ENCODE data around the gene SLC25A13. TPM values are rescaled to one million over a fixed set of nuclear protein-coding genes. Genes with fewer than 3 reads are reported as not detected.

Gene SLC25A13
- total RNA-seq, 3 donors from 2014 or later: 33.1 to 39.0 (median 33.2) TPM

DNA sequence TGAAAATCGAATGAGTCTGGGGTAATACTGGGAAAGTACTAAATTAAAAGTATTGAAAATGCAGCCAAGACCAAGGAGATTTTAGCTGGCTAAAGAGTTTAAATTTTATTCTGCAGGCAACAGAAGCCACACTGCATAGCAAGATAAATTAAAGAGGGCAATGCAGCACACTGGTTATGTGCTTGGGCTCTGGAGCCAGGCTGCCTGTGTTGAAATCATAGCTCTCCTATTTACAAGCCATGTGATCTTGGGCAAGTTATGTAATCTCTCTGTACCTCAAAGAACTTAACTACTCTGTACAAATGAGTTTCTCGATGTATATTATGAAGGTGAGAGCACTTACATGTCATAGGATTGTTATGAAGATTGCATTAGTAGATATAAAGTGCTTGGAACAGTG is 9.9 kb downstream of the SLC25A13 start:
- Histone ChIP-seq H3K9me3 (no peaks in the 10 kb centered on the region), H3K27me3 (no peaks in the 10 kb centered on the region), H3K4me1 (peaks cover 0 to 4% of the 10 kb centered on the region in 2 donors), H3K36me3 (no peaks in the 10 kb centered on the region), H3K27ac (no peak overlapping the region), H3K4me3 (no peak overlapping the region)
- DNase-seq (ENCODE audit: low spot score in 2 of 2): no peak
- intact Hi-C loops (cut with DNase I; ENCODE audit: low total_unique reads): no loop called here
- TF ChIP-seq POLR2AphosphoS5 (IDR thresholded peaks at IDR 0.05): no peak
- TF ChIP-seq POLR2A (IDR thresholded peaks at IDR 0.05): no peak
- TF ChIP-seq, protein P1, sequence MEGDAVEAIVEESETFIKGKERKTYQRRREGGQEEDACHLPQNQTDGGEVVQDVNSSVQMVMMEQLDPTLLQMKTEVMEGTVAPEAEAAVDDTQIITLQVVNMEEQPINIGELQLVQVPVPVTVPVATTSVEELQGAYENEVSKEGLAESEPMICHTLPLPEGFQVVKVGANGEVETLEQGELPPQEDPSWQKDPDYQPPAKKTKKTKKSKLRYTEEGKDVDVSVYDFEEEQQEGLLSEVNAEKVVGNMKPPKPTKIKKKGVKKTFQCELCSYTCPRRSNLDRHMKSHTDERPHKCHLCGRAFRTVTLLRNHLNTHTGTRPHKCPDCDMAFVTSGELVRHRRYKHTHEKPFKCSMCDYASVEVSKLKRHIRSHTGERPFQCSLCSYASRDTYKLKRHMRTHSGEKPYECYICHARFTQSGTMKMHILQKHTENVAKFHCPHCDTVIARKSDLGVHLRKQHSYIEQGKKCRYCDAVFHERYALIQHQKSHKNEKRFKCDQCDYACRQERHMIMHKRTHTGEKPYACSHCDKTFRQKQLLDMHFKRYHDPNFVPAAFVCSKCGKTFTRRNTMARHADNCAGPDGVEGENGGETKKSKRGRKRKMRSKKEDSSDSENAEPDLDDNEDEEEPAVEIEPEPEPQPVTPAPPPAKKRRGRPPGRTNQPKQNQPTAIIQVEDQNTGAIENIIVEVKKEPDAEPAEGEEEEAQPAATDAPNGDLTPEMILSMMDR (IDR thresholded peaks at IDR 0.05): no peak

DNA sequence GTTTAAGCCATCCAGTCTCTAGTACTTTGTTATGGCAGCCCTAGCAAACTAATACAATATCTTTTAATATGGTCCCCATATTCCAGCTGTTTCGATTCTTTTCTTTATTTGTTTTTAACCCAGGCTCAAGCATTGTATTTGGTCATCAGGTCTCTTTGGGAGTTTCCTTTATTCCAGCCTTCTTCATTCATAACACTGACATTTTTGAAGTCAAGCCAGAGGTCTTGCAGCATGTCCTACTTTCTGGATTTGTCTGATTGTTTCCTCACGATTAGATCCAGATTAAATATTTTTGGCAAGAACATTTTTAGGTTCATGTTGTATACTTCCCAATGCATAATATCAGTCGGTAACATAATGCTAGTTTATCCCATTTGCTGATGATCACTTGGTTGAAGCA is 11.8 kb downstream of the SLC25A13 start:
- H3K27ac ChIP-seq: no peak overlapping the region
- peaks cover 0 to 4% of the 10 kb centered on the region in 2 donors for H3K4me1 ChIP-seq
- no peaks in the 10 kb centered on the region for H3K9me3 ChIP-seq
- no peaks in the 10 kb centered on the region for H3K27me3 ChIP-seq
- intact Hi-C loops (cut with DNase I; ENCODE audit: low total_unique reads): no loop called here
- TF ChIP-seq POLR2A (IDR thresholded peaks at IDR 0.05) (no peak), POLR2AphosphoS5 (IDR thresholded peaks at IDR 0.05) (no peak)
- TF ChIP-seq, protein P1 (IDR thresholded peaks at IDR 0.05): no peak
- no peak overlapping the region for H3K4me3 ChIP-seq
- H3K36me3 ChIP-seq: no peaks in the 10 kb centered on the region
- no peak for DNase-seq (ENCODE audit: low spot score in 2 of 2)

DNA sequence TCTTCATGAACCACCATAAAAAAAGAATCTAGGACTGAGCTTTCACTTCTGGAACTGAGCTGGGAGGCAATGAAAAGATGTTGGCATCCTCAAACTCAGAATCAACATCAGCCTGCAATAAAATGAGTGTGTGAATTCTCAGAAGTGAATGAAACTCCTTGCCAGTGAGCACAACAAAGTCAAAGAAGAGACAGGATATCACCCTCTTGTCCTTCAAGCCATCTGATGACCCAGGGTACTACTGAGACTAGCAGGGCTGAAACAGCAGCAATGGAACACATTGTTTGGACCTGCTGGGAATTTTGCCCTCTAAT is 13.0 kb downstream of the SLC25A13 start:
- Histone ChIP-seq H3K4me3 (no peak overlapping the region), H3K4me1 (peaks cover 0 to 2% of the 10 kb centered on the region in 2 donors), H3K9me3 (no peaks in the 10 kb centered on the region), H3K27me3 (no peaks in the 10 kb centered on the region), H3K27ac (no peak overlapping the region), H3K36me3 (no peaks in the 10 kb centered on the region)
- no peak for DNase-seq (ENCODE audit: low spot score in 2 of 2)
- TF ChIP-seq, protein P1 (IDR thresholded peaks at IDR 0.05): no peak
- TF ChIP-seq POLR2A (IDR thresholded peaks at IDR 0.05) (no peak), POLR2AphosphoS5 (IDR thresholded peaks at IDR 0.05) (no peak)
- intact Hi-C loops (cut with DNase I; ENCODE audit: low total_unique reads): no loop called here

DNA sequence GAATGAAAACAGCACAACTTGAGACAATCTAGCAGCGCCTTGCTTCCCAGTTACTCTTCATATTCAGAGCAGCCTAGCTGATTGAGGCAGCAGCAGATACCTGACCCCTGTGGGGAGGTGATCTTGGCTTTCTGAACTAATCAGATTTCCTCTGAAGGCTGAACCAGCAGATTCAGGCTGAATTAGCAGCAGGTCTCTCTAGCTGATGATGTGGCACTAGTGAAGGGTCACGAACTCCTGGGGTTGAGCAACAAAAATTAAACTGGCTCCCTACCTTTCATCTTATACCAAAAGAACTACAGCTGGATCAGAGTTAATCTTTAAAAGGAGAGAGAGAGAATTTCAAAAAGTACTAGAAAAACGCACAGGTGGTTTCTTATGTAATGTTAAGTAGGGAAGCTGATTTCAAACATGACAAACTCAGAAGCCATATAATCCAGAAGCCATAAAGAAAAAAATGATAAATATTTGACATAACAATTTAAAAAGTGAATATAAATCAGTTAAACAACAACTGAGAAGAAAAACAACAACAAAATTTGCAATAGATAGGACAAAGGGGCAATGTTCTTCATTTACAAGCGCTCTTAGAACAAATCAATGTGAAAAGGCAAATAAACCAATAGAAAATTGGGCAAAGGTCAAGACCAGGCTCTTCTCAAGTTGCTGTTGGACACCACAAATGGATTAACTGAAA is 13.5 kb downstream of the SLC25A13 start:
- Histone ChIP-seq H3K27me3 (no peaks in the 10 kb centered on the region), H3K36me3 (no peaks in the 10 kb centered on the region), H3K27ac (no peak overlapping the region), H3K4me3 (no peak overlapping the region), H3K9me3 (no peaks in the 10 kb centered on the region), H3K4me1 (peaks cover 0 to 7% of the 10 kb centered on the region in 2 donors)
- TF ChIP-seq POLR2A (IDR thresholded peaks at IDR 0.05): no peak
- intact Hi-C loops (cut with DNase I; ENCODE audit: low total_unique reads): no loop called here
- DNase-seq (ENCODE audit: low spot score in 2 of 2): no peak

DNA sequence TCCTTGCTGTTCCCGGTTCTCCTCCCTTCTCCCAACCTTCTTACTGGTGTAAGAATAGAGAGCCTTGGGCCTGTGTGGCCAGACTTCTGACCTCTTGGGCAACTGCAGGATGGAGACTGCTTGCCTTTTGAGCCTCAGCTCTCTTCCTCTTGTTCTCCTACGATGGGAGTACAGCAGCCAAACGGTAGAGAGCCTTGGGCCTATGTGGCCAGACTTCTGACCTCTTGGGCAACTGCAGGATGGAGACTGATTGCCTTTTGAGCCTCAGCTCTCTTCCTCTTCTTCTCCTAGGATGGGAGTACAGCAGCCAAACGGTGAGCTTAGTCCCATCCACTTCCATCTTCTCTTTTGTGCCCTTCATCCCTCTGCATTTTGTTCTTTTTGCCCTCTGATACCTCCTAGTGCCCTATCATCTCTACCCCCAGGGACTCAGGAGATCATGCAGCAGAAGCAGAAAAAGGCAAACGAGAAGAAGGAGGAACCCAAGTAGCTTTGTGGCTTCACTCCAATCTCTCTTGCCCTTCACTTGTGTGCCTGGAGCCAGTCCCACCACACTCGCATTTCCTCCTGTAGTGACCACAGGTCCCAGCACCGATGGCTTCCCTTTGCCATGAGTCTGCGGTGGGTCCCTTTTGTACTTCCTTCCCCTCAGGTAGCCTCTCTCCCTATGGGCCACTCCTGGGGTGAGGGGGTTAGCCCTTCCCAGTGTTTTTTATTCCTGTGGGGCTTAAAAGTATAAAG is 15.3 kb downstream of the SLC25A13 start:
- intact Hi-C loops (cut with DNase I; ENCODE audit: low total_unique reads): no loop called here
- no peaks in the 10 kb centered on the region for H3K36me3 ChIP-seq
- no peak for DNase-seq (ENCODE audit: low spot score in 2 of 2)
- no peaks in the 10 kb centered on the region for H3K27me3 ChIP-seq
- no peak overlapping the region for H3K27ac ChIP-seq
- TF ChIP-seq, protein P1 (IDR thresholded peaks at IDR 0.05): no peak
- no peak for TF ChIP-seq POLR2A (IDR thresholded peaks at IDR 0.05)
- no peak for TF ChIP-seq POLR2AphosphoS5 (IDR thresholded peaks at IDR 0.05)
- H3K4me1 ChIP-seq: peaks cover 0 to 11% of the 10 kb centered on the region in 2 donors
- no peak overlapping the region for H3K4me3 ChIP-seq
- H3K9me3 ChIP-seq: no peaks in the 10 kb centered on the region

All from breast epithelium (tissue), 4 donors.